ENCODE data around the gene RFTN1. TPM values are rescaled to one million over a fixed set of nuclear protein-coding genes. Genes with fewer than 3 reads are reported as not detected.

The RFTN1 gene
- total RNA-seq, 1 experiment from 2014 or later = 2.2 TPM

DNA sequence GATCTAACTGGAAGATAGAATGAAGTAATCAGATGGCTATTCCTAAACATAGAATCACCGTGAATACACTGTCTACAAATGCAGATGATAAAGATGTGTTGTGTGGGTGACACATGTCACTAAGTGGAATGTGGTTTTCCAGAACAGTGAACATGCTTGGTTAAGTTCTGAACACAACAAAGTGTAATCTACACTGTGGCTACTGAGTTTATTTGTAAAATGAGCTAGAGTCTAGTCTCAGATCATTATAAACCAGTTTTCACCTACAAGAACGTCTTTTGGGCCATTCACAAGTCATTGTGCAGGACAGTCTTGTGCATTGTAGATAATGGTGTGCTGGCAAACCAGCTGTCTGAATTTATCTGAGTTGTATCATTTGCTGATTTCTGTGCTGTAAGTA, 213.2 kb downstream of the RFTN1 start:
- Mint-ChIP-seq H3K9me3 (peaks cover 0 to 6% of the 10 kb centered on the region in 2 experiments; a peak in 4 of 5 replicates), H3K36me3 (ENCODE audit: insufficient read depth in 1 of 3, low read depth in 3 of 3) (peaks cover 37 to 46% (median 43%) of the 10 kb centered on the region in 3 experiments), H3K27me3 (ENCODE audit: low read depth) (no peaks in the 10 kb centered on the region), H3K4me1 (peaks cover 36 to 38% of the 10 kb centered on the region in 2 experiments), H3K4me3 (no peak overlapping the region), H3K27ac (no peak overlapping the region)
- Histone ChIP-seq H3K27me3 (ENCODE audit: insufficient read depth, low read length) (no peaks in the 10 kb centered on the region), H4K91ac (ENCODE audit: insufficient read length, low read depth, low read length) (no peak overlapping the region), H4K5ac (ENCODE audit: insufficient read length, low read depth, low read length) (no peak overlapping the region), H2BK120ac (ENCODE audit: low read depth, low read length, poor library complexity, severe bottlenecking) (no peak overlapping the region), H3K56ac (ENCODE audit: insufficient read length, low read depth, low read length) (no peak overlapping the region), H3K18ac (ENCODE audit: insufficient read length, low read depth, low read length) (no peak overlapping the region), H3K4me1 (ENCODE audit: insufficient read depth, low read length) (peaks cover 20% of the 10 kb centered on the region; the same call in 1 of the 2 replicates), H3K4ac (ENCODE audit: low read depth, low read length) (no peak overlapping the region), H2BK20ac (ENCODE audit: low read depth, low read length, poor library complexity, severe bottlenecking) (no peak overlapping the region), H3K27ac (ENCODE audit: insufficient read length, low read depth, low read length) (no peak overlapping the region), H3K4me2 (ENCODE audit: insufficient read depth, insufficient read length, low read length) (no peak overlapping the region), H3K14ac (ENCODE audit: insufficient read depth, low read length) (no peak overlapping the region), H2BK12ac (ENCODE audit: insufficient read length, low read depth, low read length) (no peak overlapping the region), H2BK15ac (ENCODE audit: low read depth, low read length) (no peak overlapping the region), H3K23me2 (ENCODE audit: insufficient read length, low read depth, low read length, poor library complexity, severe bottlenecking) (no peaks in the 10 kb centered on the region), H3K9me3 (ENCODE audit: control insufficient read depth, low read depth, low read length) (no peaks in the 10 kb centered on the region), H3K9ac (ENCODE audit: extremely low read depth, insufficient read length, low read length) (no peak overlapping the region), H4K20me1 (ENCODE audit: control insufficient read depth, insufficient read depth, insufficient read length) (no peaks in the 10 kb centered on the region), H2AK5ac (ENCODE audit: insufficient read length, low read length) (no peak overlapping the region), H3T11ph (ENCODE audit: low read length) (no peak overlapping the region), H2BK5ac (ENCODE audit: insufficient read length, low read length) (no peak overlapping the region), H4K8ac (replicated peaks; ENCODE audit: insufficient read length, low read depth, low read length) (no peak overlapping the region), H3K79me1 (ENCODE audit: insufficient read depth, low read depth, low read length, poor library complexity, severe bottlenecking) (no peaks in the 10 kb centered on the region), H3K23ac (ENCODE audit: insufficient read length, low read depth, low read length) (no peak overlapping the region), H3K79me2 (ENCODE audit: insufficient read depth, low read length) (no peaks in the 10 kb centered on the region), H2AFZ (ENCODE audit: low read length) (no peak overlapping the region)
- WGBS (ENCODE audit: extremely low coverage, insufficient read length, low lambda C conversion rate) = no CpG with 5 or more reads among the region's 2 CpGs
- TF ChIP-seq, protein P1, sequence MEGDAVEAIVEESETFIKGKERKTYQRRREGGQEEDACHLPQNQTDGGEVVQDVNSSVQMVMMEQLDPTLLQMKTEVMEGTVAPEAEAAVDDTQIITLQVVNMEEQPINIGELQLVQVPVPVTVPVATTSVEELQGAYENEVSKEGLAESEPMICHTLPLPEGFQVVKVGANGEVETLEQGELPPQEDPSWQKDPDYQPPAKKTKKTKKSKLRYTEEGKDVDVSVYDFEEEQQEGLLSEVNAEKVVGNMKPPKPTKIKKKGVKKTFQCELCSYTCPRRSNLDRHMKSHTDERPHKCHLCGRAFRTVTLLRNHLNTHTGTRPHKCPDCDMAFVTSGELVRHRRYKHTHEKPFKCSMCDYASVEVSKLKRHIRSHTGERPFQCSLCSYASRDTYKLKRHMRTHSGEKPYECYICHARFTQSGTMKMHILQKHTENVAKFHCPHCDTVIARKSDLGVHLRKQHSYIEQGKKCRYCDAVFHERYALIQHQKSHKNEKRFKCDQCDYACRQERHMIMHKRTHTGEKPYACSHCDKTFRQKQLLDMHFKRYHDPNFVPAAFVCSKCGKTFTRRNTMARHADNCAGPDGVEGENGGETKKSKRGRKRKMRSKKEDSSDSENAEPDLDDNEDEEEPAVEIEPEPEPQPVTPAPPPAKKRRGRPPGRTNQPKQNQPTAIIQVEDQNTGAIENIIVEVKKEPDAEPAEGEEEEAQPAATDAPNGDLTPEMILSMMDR (conservative IDR thresholded peaks at IDR 0.05) = no peak
- no peak for DNase-seq
